ENCODE results near the gene KCTD17.

- no peak for TF ChIP-seq CTCF (IDR thresholded peaks at IDR 0.05; ENCODE audit: low read depth, low read length, missing input control)
- TF ChIP-seq TAF1 (conservative IDR thresholded peaks at IDR 0.05) = no peak
Observed at GRCh38 chr22:37112084-37112728, 60.7 kb downstream of the KCTD17 start.
